Sigmoid colon (tissue), 7 donors: ENCODE measurements around the gene SERPINB5. TPM values are rescaled to one million over a fixed set of nuclear protein-coding genes. Genes with fewer than 3 reads are reported as not detected.

ENCODE experiments used
- DNase-seq: peaks from one replicate; pipeline ENCODE4 v3.0.0-alpha.2; 2019
- H3K27ac ChIP-seq, 4 donors: fragments of 200-600 bp; sonication (generic); one replicate each; pipeline ENCODE4 v1.5.1; 2016 to 2019; ENCODE audit warnings: mild to moderate bottlenecking in 1 of 4
- H3K27me3 ChIP-seq, 3 donors: fragments of 200-600 bp; sonication (generic); one replicate each; pipeline ENCODE4 v1.5.1; 2019; ENCODE audit warnings: mild to moderate bottlenecking in 1 of 3
- H3K36me3 ChIP-seq, 4 donors: fragments of 200-600 bp; sonication (generic); one replicate each; pipeline ENCODE4 v1.5.1; 2016 to 2019
- H3K4me1 ChIP-seq, 4 donors: fragments of 200-600 bp; sonication (generic); one replicate each; pipeline ENCODE4 v1.5.1; 2017 to 2019
- H3K4me3 ChIP-seq, 4 donors: fragments of 200-600 bp; sonication (generic); one replicate each; pipeline ENCODE4 v1.5.1; 2017 to 2019; ENCODE audit warnings: mild to moderate bottlenecking in 2 of 4, moderate library complexity in 1 of 4
- H3K9me3 ChIP-seq, 4 donors: fragments of 200-600 bp in 3 of 4; sonication (generic) in 3 of 4; one replicate each; pipeline versions ENCODE4 v1.5.1 to v1.6.1; 2013 to 2019
- CTCF ChIP-seq, 4 experiments: fragments of 450-650 bp in 3 of 4; fragments of 200-600 bp in 1 of 4; IDR thresholded peaks; one replicate each; pipeline ENCODE4 v1.5.1; 2016 to 2019; ENCODE audit warnings: antibody characterized with exemption in 4 of 4, mild to moderate bottlenecking in 3 of 4, moderate library complexity in 2 of 4
- EP300 ChIP-seq, 4 donors: sonication (generic); formaldehyde crosslinking; IDR thresholded peaks; one replicate each; pipeline ENCODE4 v1.6.1; 2017; ENCODE audit warnings: antibody characterized with exemption in 4 of 4
- POLR2A ChIP-seq, 2 donors: fragments of 450-650 bp; IDR thresholded peaks; one replicate each; pipeline ENCODE4 v1.6.1; 2016; ENCODE audit warnings: antibody characterized with exemption in 2 of 2, mild to moderate bottlenecking in 2 of 2, moderate library complexity in 2 of 2
- POLR2AphosphoS5 ChIP-seq, 4 donors: sonication (generic); formaldehyde crosslinking; IDR thresholded peaks; one replicate each; pipeline ENCODE4 v1.6.1; 2017; ENCODE audit warnings: antibody characterized with exemption in 4 of 4
- WGBS, 2 donors: extraction: QIAGEN DNeasy Blood & Tissue Kit; methylation state at CpG; one replicate each; pipeline ENCODE4 v1.1.7; 2013; 5-methylcytosine and 5-hydroxymethylcytosine counted together
- intact Hi-C: fragments of 100-400 bp; cut with DNase I; formaldehyde crosslinking; loops from one replicate; pipeline ENCODE4 v1.15.1; 2023
- polyA plus RNA-seq, 3 donors: library from polyadenylated mRNA; stranded (reverse); fragments of 200-250 nt; gene quantifications; one replicate each; pipeline ENCODE4 v1.2.3, GENCODE V29; 2013
- total RNA-seq, 4 donors: library from RNA; depleted of rRNA; stranded (reverse); fragments of >200 nt; gene quantifications; one replicate each; pipeline ENCODE4 v1.1.0, GENCODE V29; 2016
- donor health status: healthy with polysubstance abuse.
- donor health status: Bipolar disorder and iron deficiency.
- donor health status: healthy.

SERPINB5 gene
- total and polyA plus RNA-seq, 7 donors: 1.2 to 2.9 (median 1.6) TPM; not detected in 4

- H3K4me3 ChIP-seq: no peak overlapping the region
- H3K27me3 ChIP-seq: no peaks in the 10 kb centered on the region
- no peaks in the 10 kb centered on the region for H3K36me3 ChIP-seq
- no peak for DNase-seq
- TF ChIP-seq CTCF (IDR thresholded peaks at IDR 0.05): no peak
- no peak for TF ChIP-seq POLR2A (IDR thresholded peaks at IDR 0.05)
- no peak for TF ChIP-seq POLR2AphosphoS5 (IDR thresholded peaks at IDR 0.05)
- TF ChIP-seq EP300 (IDR thresholded peaks at IDR 0.05): no peak
- 85 to 96% methylated on average over 1 of the region's 1 CpG for WGBS, 2 donors
- H3K27ac ChIP-seq: no peak overlapping the region
- no peaks in the 10 kb centered on the region for H3K9me3 ChIP-seq
- intact Hi-C loops: no loop called here
- peaks cover 0 to 6% (median 0%) of the 10 kb centered on the region in 4 donors for H3K4me1 ChIP-seq
Measured at GRCh38 chr18:63480476-63480875, 3.7 kb downstream of the SERPINB5 start.

- intact Hi-C loops: no loop called here
- Histone ChIP-seq H3K4me3 (no peak overlapping the region), H3K27me3 (no peaks in the 10 kb centered on the region), H3K9me3 (no peaks in the 10 kb centered on the region), H3K36me3 (no peaks in the 10 kb centered on the region), H3K27ac (no peak overlapping the region), H3K4me1 (peaks cover 0 to 6% (median 0%) of the 10 kb centered on the region in 4 donors)
- 88 to 91% methylated on average over 2 of the region's 2 CpGs for WGBS, 2 donors
- no peak for DNase-seq
- TF ChIP-seq POLR2A (IDR thresholded peaks at IDR 0.05) (no peak), POLR2AphosphoS5 (IDR thresholded peaks at IDR 0.05) (no peak), EP300 (IDR thresholded peaks at IDR 0.05) (no peak), CTCF (IDR thresholded peaks at IDR 0.05) (no peak)
Measured at GRCh38 chr18:63480915-63481314, 4.2 kb downstream of the SERPINB5 start.

- TF ChIP-seq POLR2AphosphoS5 (IDR thresholded peaks at IDR 0.05) (no peak), POLR2A (IDR thresholded peaks at IDR 0.05) (no peak), EP300 (IDR thresholded peaks at IDR 0.05) (no peak), CTCF (IDR thresholded peaks at IDR 0.05) (no peak)
- Histone ChIP-seq H3K36me3 (no peaks in the 10 kb centered on the region), H3K27ac (peak overlapping the region in 2 of 4 donors; percentile 68 to 77), H3K4me3 (no peak overlapping the region), H3K4me1 (peaks cover 0 to 42% (median 26%) of the 10 kb centered on the region in 4 donors), H3K27me3 (no peaks in the 10 kb centered on the region), H3K9me3 (no peaks in the 10 kb centered on the region)
- no peak for DNase-seq
- WGBS, 2 donors: 53 to 83% methylated on average over 2 of the region's 2 CpGs
- intact Hi-C loops: loop anchor here (5.0 kb wide), 1 partner anchor 35 kb away; no protein-coding TSS in a partner anchor
Measured at GRCh38 chr18:63487676-63488075, 10.9 kb downstream of the SERPINB5 start.

- H3K36me3 ChIP-seq: no peaks in the 10 kb centered on the region
- whole genome bisulfite sequencing, 2 donors: 27 to 78% methylated on average over 2 of the region's 2 CpGs
- intact Hi-C loops: loop anchor here (5.0 kb wide), 1 partner anchor 36 kb away; no protein-coding TSS in a partner anchor
Measured at GRCh38 chr18:63488160-63488559, 11.4 kb downstream of the SERPINB5 start.

More at GRCh38 chr18:63488160-63488559, 11.4 kb downstream of the SERPINB5 start:
- H3K4me1 ChIP-seq: peaks cover 0 to 47% (median 26%) of the 10 kb centered on the region in 4 donors
- no peaks in the 10 kb centered on the region for H3K9me3 ChIP-seq
- no peaks in the 10 kb centered on the region for H3K27me3 ChIP-seq
- no peak overlapping the region for H3K4me3 ChIP-seq
- TF ChIP-seq CTCF (IDR thresholded peaks at IDR 0.05) (no peak), POLR2AphosphoS5 (IDR thresholded peaks at IDR 0.05) (peak; percentile 69 to 87 (median 81)), EP300 (IDR thresholded peaks at IDR 0.05) (peak in 3 of 4 donors; percentile 44 to 81 (median 75))
- H3K27ac ChIP-seq: peak overlapping the region in 3 of 4 donors; percentile 33 to 77 (median 68)
- DNase-seq: no peak
